Sigmoid colon (tissue), 7 donors: Measurements from ENCODE around the gene DHPS. TPM values are rescaled to one million over a fixed set of nuclear protein-coding genes. Genes with fewer than 3 reads are reported as not detected.

Experiments used
- DNase-seq: peaks from one replicate; pipeline ENCODE4 v3.0.0-alpha.2; 2019
- H3K27ac ChIP-seq, 4 donors: fragments of 200-600 bp; sonication (generic); one replicate each; pipeline ENCODE4 v1.5.1; 2016 to 2019; ENCODE audit warnings: mild to moderate bottlenecking in 1 of 4
- H3K27me3 ChIP-seq, 3 donors: fragments of 200-600 bp; sonication (generic); one replicate each; pipeline ENCODE4 v1.5.1; 2019; ENCODE audit warnings: mild to moderate bottlenecking in 1 of 3
- H3K36me3 ChIP-seq, 4 donors: fragments of 200-600 bp; sonication (generic); one replicate each; pipeline ENCODE4 v1.5.1; 2016 to 2019
- H3K4me1 ChIP-seq, 4 donors: fragments of 200-600 bp; sonication (generic); one replicate each; pipeline ENCODE4 v1.5.1; 2017 to 2019
- H3K4me3 ChIP-seq, 4 donors: fragments of 200-600 bp; sonication (generic); one replicate each; pipeline ENCODE4 v1.5.1; 2017 to 2019; ENCODE audit warnings: mild to moderate bottlenecking in 2 of 4, moderate library complexity in 1 of 4
- H3K9me3 ChIP-seq, 4 donors: fragments of 200-600 bp in 3 of 4; sonication (generic) in 3 of 4; one replicate each; pipeline versions ENCODE4 v1.5.1 to v1.6.1; 2013 to 2019
- CTCF ChIP-seq, 4 experiments: fragments of 450-650 bp in 3 of 4; fragments of 200-600 bp in 1 of 4; IDR thresholded peaks; one replicate each; pipeline ENCODE4 v1.5.1; 2016 to 2019; ENCODE audit warnings: antibody characterized with exemption in 4 of 4, mild to moderate bottlenecking in 3 of 4, moderate library complexity in 2 of 4
- EP300 ChIP-seq, 4 donors: sonication (generic); formaldehyde crosslinking; IDR thresholded peaks; one replicate each; pipeline ENCODE4 v1.6.1; 2017; ENCODE audit warnings: antibody characterized with exemption in 4 of 4
- POLR2A ChIP-seq, 2 donors: fragments of 450-650 bp; IDR thresholded peaks; one replicate each; pipeline ENCODE4 v1.6.1; 2016; ENCODE audit warnings: antibody characterized with exemption in 2 of 2, mild to moderate bottlenecking in 2 of 2, moderate library complexity in 2 of 2
- POLR2AphosphoS5 ChIP-seq, 4 donors: sonication (generic); formaldehyde crosslinking; IDR thresholded peaks; one replicate each; pipeline ENCODE4 v1.6.1; 2017; ENCODE audit warnings: antibody characterized with exemption in 4 of 4
- WGBS, 2 donors: extraction: QIAGEN DNeasy Blood & Tissue Kit; methylation state at CpG; one replicate each; pipeline ENCODE4 v1.1.7; 2013; 5-methylcytosine and 5-hydroxymethylcytosine counted together
- intact Hi-C: fragments of 100-400 bp; cut with DNase I; formaldehyde crosslinking; loops from one replicate; pipeline ENCODE4 v1.15.1; 2023
- polyA plus RNA-seq, 3 donors: library from polyadenylated mRNA; stranded (reverse); fragments of 200-250 nt; gene quantifications; one replicate each; pipeline ENCODE4 v1.2.3, GENCODE V29; 2013
- total RNA-seq, 4 donors: library from RNA; depleted of rRNA; stranded (reverse); fragments of >200 nt; gene quantifications; one replicate each; pipeline ENCODE4 v1.1.0, GENCODE V29; 2016
- donor health status: healthy with polysubstance abuse.
- donor health status: Bipolar disorder and iron deficiency.
- donor health status: healthy.

The DHPS gene
- total and polyA plus RNA-seq, 7 donors, result 60.3 to 160 (median 105) TPM

- no peaks in the 10 kb centered on the region for H3K9me3 ChIP-seq
- 32 to 42% methylated on average over 26 of the region's 26 CpGs for WGBS, 2 donors
- TF ChIP-seq POLR2AphosphoS5 (IDR thresholded peaks at IDR 0.05) (no peak), POLR2A (IDR thresholded peaks at IDR 0.05) (no peak), EP300 (IDR thresholded peaks at IDR 0.05) (no peak), CTCF (IDR thresholded peaks at IDR 0.05) (no peak)
- H3K4me1 ChIP-seq, result peaks cover 0 to 46% (median 41%) of the 10 kb centered on the region in 4 donors
- DNase-seq, result no peak
- peak overlapping the region; percentile 91 to 92 (median 91) for H3K27ac ChIP-seq
- intact Hi-C loops, result loop anchor here (5.0 kb wide), 1 partner anchor 108 kb away; no protein-coding TSS in a partner anchor
- H3K4me3 ChIP-seq, result peak overlapping the region; percentile 67 to 90 (median 84)
- H3K27me3 ChIP-seq, result no peaks in the 10 kb centered on the region
- peaks cover 3 to 43% (median 22%) of the 10 kb centered on the region in 4 donors for H3K36me3 ChIP-seq
These were observed 11.3 kb downstream of the DHPS start for GRCh38 chr19:12670159-12670928.

DNA sequence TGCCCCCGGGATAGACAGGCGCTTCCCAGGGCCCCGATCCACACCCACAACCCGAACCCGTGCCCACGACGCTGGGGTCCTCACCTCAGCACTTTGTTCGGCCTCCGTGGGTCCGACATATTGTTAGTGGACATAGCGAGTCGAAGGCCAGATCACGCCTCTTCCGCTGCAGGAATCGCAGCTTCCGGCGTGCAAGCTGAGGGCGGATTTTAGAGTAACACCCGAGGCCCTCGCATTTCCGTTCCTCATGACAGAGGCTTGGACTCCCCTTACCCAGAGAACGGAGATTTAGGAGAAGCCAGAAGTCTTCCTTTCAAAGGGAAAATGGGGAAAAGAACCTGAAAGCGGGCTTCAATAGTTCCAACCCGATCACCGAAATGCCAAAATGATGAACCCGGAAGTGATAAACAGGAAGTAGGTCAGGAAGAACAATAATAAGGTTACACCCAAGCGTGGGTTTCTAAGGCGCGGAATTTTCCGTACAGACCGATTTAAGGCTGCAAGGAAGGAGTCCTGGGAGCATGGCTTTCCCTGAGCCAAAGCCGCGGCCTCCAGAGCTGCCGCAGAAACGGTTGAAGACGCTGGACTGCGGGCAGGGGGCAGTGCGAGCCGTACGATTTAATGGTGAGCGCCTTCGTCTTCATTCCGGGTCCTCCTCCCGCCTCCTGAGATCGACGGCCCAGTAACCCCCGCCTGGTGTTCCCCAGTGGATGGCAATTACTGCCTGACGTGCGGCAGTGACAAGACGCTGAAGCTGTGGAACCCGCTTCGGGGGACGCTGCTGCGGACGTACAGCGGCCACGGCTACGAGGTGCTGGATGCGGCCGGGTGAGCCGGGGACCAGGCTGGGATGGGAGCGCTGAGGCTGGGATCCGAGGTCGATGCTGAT is 12.2 kb downstream of the DHPS start:
- Histone ChIP-seq H3K4me3 (peak overlapping the region; percentile 67 to 90 (median 84)), H3K9me3 (no peaks in the 10 kb centered on the region), H3K27me3 (no peaks in the 10 kb centered on the region), H3K36me3 (peaks cover 4 to 42% (median 14%) of the 10 kb centered on the region in 4 donors), H3K27ac (peak overlapping the region; percentile 91 to 92 (median 91)), H3K4me1 (peaks cover 0 to 47% (median 42%) of the 10 kb centered on the region in 4 donors)
- peak; percentile 42 to 83 (median 68) for TF ChIP-seq POLR2AphosphoS5 (IDR thresholded peaks at IDR 0.05)
- TF ChIP-seq CTCF (IDR thresholded peaks at IDR 0.05), result no peak
- TF ChIP-seq POLR2A (IDR thresholded peaks at IDR 0.05), result peak; percentile 8 to 22
- TF ChIP-seq EP300 (IDR thresholded peaks at IDR 0.05), result no peak
- DNase-seq, result peak; percentile 91
- 0 to 1% methylated on average over 64 of the region's 64 CpGs for WGBS, 2 donors
- intact Hi-C loops, result loop anchor here (5.0 kb wide), 2 partner anchors 57 to 107 kb away; partner anchors contain the start of genes ZNF490 and ZNF791

DNA sequence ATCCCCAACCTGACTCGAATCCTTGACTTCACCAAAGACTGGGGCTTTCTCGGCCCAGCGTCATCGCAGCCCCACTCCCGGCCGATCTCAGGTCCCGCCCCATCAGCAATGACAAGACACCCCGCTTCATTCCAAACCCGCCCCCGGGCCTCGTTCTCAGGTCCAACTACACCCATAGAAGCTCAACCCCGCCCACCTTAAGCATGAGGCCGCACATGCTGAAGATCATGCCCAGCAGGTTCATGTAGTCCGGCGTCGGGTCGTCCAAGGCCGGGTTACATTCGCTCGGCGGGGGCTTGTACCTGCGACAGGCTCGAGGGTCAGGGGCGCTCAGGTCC is 12.8 kb downstream of the DHPS start:
- intact Hi-C loops, result loop anchor here (5.0 kb wide), 1 partner anchor 57 kb away; the partner anchor contains the start of genes ZNF490 and ZNF791
- WGBS, 2 donors, result 0 to 1% methylated on average over 24 of the region's 24 CpGs
- DNase-seq, result peak; percentile 84
- TF ChIP-seq CTCF (IDR thresholded peaks at IDR 0.05), result no peak
- TF ChIP-seq POLR2AphosphoS5 (IDR thresholded peaks at IDR 0.05), result no peak
- TF ChIP-seq EP300 (IDR thresholded peaks at IDR 0.05), result no peak
- TF ChIP-seq POLR2A (IDR thresholded peaks at IDR 0.05), result no peak
- H3K36me3 ChIP-seq, result peaks cover 4 to 42% (median 11%) of the 10 kb centered on the region in 4 donors
- peaks cover 0 to 47% (median 43%) of the 10 kb centered on the region in 4 donors for H3K4me1 ChIP-seq
- no peaks in the 10 kb centered on the region for H3K9me3 ChIP-seq
- H3K27me3 ChIP-seq, result no peaks in the 10 kb centered on the region
- peak overlapping the region; percentile 91 to 92 (median 91) for H3K27ac ChIP-seq
- H3K4me3 ChIP-seq, result peak overlapping the region; percentile 67 to 90 (median 84)

DNA sequence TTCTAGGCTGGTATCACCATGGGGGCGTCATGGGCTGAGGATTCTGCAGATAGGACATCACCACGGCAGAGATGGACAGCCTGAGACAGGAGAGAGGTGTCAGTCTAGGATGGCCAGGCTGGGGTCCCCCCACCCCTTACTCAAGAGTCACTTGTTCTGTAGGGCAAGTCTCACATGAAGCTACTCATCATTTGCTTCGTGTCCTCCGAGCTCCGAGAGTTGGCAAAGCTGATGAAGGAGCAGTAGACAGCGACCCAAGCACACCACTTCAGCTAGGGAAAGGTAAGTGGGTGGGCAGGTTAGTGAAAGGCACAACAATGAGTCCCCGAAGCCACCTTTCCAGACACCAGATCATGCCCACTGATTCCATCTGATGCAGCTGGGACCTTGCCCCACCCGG is 13.3 kb downstream of the DHPS start:
- peak overlapping the region; percentile 91 to 92 (median 91) for H3K27ac ChIP-seq
- peaks cover 0 to 47% (median 43%) of the 10 kb centered on the region in 4 donors for H3K4me1 ChIP-seq
- intact Hi-C loops, result loop anchor here (5.0 kb wide), 1 partner anchor 56 kb away; the partner anchor contains the start of genes ZNF490 and ZNF791
- no peaks in the 10 kb centered on the region for H3K27me3 ChIP-seq
- DNase-seq, result no peak
- TF ChIP-seq EP300 (IDR thresholded peaks at IDR 0.05) (no peak), POLR2AphosphoS5 (IDR thresholded peaks at IDR 0.05) (no peak), POLR2A (IDR thresholded peaks at IDR 0.05) (no peak)
- H3K36me3 ChIP-seq, result peaks cover 4 to 42% (median 7%) of the 10 kb centered on the region in 4 donors
- WGBS, 2 donors, result 67 to 77% methylated on average over 8 of the region's 8 CpGs
- peak overlapping the region; percentile 67 to 90 (median 84) for H3K4me3 ChIP-seq
- H3K9me3 ChIP-seq, result no peaks in the 10 kb centered on the region
